Activated effector memory CD4-positive, alpha-beta T cell treated with anti-CD3 and anti-CD28 coated beads, Interleukin-2, amount 50 U/mL, for 16 hours (primary cell): ENCODE measurements around the gene TFR2.

ENCODE experiments used
- DNase-seq: peaks from one replicate; pipeline ENCODE4 v3.0.0-alpha.2; 2020

Gene TFR2

GRCh38 chr7:100584683-100585510, 56.5 kb downstream of the TFR2 start:
- no peak for DNase-seq

DNA sequence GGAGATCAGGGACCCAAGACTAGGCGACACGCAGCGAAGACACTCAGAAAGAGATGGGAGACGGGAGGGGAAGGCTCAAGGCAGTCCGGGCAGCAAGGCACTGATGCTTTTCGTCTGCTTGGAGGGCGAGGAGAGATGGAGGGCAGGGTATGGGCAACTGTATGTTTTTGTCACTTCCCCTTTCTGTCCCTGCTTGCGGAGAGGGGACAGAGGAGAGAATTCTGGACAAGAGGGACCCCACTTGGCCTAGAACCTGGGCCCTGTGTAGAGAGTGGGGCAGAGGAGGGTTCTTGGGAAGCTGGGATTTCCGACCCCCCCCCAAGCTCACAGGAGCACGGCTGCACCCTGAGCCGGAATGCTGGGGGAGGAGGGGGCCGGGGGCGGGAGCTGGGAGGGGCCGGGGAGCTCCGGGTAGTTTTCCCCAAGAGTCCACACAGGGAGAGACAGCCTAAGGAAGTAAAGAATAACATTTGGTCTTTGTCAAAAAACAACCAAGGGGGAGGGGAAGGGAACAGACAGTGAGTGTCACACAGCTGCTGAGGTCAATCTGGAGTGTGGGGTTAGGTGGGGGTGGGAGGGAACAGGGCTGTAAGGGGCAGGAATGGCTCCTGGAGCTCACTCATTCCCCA, 57.2 kb downstream of the TFR2 start:
- no peak for DNase-seq

DNA sequence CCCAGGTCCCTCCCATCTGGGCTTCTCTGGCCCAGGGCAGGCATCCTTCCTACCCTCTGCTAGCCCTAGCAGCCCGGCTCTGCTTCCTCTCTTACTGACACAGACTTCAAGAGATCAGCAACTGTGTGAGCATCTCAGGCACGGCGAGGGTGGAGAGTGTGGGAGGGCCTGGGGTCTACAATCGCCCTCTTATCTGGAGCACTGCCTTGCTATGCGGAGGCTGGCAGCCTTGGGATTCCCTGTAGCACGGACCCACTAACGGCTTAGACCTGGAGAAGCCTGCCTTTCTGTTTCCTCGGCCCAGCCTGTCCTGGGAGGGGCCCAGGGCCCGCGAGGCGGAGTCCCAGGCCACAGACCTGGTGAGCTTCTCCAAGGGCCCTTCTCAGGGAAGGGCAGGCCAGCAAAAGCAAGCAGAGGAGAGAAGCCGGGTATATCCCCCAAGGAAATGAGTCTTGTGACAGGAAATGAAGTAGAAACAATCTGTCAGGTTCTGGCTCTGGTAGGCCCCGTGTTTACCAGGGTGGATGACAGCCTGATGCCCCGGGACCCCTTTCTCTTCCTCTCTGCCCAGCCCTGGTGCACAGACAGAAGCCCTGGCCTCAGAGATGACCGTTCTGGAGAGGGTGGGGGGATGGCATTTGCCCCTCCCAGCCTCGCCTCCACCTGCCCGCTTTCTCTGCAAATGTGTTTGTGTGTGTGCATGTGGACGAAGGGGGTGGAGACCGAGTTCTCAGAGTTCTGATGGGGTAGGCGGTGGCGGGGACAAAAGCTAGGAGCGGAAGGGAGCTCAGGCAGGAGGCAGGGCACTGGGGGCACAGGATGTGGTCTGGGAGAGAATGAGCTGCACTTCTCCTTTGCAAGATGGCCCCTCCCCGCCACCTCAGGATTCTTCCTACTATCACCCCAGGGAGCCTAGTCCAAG, 58.0 kb downstream of the TFR2 start:
- DNase-seq: peak; percentile 86

GRCh38 chr7:100582650-100583049, 58.7 kb downstream of the TFR2 start:
- DNase-seq: no peak

DNA sequence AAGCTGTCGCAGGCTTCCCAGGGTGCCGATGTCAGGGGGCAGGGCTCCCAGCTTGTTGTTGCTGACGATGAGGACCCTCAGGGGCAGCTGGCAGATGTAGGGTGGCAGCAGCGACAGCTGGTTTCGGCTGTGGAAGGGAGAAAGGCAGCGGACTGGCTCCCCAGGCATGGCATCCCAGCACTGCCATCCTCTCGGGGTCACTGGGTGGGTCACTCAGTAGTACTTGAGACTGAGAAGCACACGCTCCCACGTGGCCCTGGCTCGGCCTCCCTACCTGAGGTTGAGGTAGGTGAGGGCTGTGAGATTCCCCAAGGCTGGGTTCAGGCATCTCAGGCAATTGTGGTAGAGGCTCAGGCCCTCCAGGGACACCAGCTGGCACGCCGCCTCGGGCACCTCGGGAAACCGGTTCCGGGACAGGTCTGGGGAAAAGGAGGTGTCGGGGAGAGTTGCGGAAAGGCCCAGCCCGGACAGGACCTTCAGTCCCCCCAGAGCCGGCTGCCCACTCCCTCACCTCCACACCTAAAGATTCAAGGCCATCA, 59.2 kb downstream of the TFR2 start:
- no peak for DNase-seq

DNA sequence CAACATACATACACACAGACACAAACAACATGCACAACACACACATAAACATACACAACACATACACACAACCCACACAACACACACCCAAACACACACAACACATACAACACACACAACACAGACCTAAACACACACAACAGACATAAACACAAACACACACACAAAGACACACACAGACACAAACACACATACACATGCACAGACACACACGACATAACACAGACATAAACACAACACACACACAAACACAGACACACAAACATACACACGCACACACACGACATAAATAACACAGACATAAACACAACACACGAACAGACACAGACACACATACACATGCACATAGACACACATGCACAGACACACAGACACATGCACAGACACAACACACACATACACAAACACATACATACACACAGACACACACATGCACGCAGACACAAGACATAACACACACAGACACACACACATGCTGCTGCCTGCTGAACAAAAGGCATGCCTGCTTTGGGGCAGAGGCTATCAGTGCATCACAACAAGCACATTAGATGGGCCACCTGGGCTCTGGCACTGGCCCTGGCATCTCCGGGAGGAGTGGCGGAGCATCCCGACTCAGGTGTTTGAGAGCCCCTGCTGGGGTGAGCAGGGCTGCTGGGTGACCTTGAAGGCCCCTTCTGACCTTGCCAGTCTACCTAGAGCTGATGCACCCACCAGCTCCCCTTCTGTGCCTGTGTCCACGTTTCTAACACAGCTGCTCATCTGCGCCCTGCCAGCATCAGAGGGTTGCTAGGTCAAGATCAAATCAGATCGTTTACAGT, 60.7 kb downstream of the TFR2 start:
- DNase-seq: no peak

DNA sequence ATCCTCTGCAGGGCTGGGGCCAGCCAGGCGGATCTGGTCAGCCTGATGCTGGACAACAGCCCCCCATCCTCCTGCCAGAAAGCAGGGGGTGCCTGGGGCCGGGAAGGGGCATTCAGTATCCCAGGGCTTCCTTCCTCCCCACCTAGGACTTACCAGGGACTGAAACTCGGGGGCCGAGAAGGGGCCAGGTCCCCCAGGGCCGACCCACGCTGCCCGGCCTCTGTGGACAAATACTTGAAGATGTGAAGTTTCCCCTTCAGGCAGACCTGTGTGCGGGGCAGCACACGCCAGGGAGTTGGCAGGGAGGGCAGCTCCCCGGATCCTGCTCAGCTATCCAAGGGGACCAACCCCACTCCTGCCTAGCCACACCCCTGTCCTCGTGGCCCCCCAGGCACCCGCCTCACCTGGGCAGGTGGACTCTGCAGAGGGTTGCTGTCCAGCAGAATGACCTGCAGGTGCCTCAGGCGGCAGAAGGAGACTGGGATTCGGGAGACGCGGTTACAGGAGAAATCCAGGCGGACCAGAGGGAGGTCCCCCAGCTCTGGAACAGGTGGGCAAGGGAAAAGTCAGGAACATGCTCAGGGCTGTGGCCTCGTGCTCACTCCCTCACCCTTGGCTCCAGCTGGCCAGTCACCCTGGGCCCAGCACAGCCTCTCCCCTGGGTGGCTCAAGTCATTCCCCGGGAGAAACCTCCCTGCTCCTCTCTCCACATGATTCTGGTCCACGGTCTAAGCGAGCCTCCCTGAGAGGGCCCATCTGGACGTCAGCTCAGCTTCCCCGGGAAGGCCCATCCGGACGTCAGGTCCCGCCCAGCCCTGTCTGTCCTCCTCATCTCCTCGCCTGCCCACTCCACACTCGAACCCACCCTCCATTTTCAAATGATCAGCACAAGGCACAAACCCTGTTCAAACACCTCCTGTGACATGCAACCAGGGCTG, 62.8 kb downstream of the TFR2 start:
- no peak for DNase-seq

DNA sequence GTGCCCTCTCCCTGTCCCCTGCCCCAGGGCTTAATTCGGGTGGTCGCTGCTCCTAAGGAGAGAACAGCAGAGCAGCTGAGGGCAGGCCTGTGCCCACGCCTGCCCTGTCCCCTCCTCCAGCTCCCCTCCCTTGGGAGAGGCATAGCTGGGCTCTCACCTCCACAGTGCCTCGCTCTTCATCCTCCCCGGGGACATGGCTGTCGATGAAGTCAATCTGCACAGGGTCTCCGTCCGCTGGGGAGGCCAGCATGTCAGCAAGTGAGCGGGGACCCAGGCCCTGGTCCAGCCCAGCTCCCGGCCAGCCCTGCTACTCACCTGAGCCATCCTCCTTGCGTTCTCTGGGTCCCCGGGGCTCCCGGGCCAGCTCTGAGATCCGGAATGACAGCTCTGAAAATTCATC, 63.8 kb downstream of the TFR2 start:
- peak; percentile 53 for DNase-seq

GRCh38 chr7:100577103-100577502, 64.2 kb downstream of the TFR2 start:
- DNase-seq: peak; percentile 58

- DNase-seq: no peak
Measured at GRCh38 chr7:100576384-100576993, 64.9 kb downstream of the TFR2 start.

DNA sequence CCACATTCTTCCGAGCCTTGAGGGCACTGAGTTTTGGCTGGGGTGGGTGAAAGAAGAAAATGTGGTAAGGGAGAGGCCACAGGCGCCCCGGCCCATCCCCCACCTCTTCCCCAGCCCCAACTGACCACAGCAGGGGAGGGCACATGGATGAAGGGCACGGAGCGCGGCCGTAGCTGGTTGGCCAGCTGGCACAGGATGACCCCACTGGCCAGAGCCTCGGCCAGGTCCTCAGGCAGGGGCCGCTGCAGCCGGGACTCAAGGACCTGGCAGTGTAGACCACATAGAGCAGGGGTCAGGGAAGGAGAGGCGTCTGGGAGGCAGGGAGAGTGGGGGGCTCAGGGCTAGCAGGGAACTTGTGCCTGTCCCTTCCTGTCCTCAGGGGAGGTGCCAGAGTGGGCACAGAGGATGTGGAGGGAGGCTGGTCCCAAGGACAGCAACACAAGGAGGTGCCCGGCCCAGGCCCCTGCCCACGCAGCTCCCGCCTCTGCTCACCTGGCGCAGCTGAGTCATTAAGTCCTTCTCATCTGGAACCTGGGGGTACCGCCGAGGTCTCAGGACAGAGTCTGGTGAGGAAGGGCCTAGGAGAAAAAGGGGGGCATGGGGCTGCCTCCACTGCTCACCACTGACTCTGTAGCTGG, 65.5 kb downstream of the TFR2 start:
- no peak for DNase-seq

- no peak for DNase-seq
Measured at GRCh38 chr7:100575206-100575631, 66.1 kb downstream of the TFR2 start.

- no peak for DNase-seq
Measured at GRCh38 chr7:100574362-100575205, 66.8 kb downstream of the TFR2 start.

DNA sequence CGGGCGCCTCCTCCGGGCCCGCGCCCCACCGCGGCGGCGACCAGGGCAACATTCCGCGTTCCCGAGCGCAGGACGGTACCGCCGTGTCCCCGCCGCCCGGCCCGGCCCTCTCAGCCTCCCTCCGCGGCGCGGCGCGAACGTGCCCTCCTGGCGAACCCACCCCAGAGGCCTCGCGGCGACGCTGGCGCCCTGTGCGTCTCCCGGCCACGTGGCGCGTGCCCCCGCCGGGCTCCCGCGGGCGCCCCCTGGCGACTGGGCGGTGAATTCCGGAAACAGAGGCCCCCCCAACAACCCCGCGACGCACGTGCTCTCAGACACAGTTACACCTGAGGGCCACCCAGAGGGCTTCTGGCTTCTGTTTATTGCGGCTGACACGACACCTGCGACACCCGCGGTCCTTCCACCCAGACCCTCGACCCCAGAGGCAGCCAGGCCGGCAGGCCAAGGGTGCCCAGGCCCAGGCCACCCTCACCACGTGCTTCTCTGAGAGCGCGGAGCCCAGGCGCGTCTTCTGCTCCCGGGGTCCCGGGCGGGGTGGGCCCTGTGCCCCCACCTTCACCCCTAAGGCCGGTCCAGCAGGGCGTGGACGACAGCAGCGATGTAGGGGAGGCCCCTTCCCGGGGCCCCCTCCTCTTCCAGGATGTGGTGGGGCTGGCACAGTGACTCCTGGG, 67.5 kb downstream of the TFR2 start, which contains the start of gene SAP25:
TSS of gene SAP25 (minus strand) at position 210 of the 671 bp plus-strand sequence. CDS start at position 52, 158 bp downstream.
- DNase-seq: no peak

DNA sequence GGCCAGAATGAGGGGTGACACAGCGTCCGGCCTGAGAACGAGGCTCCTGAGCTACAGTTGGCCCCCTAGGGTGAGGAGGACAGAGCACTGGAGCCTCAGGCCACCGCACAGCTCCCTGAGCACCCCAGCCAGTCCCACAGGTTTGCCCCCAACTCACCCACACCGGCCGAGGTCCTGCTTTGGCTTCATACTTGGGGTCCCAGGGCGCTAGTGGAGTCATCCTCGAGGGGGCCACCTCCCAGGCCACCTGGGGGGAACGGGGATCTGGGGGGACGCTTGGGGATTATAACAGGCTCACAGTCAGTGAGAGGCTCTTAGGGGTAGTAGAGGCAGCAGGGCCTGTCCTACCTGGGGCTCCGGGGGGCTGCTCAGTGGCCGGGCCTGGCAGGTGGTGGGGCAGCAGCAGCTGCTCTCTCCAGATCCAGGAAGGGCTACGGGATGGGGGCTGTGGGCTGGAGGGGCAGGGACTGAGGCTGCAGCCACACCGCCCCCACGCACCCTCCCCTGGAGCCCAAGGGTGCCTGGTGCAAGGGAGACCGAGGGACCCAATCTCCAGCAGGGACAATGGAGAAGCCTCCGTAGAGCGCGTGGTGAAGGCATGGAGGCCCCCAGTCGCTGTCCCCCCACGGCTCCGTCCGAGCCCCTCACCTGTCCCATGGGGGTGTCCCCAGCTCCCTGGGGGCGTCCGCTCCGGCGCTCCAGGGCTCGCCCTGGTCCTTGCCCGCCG, 68.2 kb downstream of the TFR2 start:
- DNase-seq: no peak

DNA sequence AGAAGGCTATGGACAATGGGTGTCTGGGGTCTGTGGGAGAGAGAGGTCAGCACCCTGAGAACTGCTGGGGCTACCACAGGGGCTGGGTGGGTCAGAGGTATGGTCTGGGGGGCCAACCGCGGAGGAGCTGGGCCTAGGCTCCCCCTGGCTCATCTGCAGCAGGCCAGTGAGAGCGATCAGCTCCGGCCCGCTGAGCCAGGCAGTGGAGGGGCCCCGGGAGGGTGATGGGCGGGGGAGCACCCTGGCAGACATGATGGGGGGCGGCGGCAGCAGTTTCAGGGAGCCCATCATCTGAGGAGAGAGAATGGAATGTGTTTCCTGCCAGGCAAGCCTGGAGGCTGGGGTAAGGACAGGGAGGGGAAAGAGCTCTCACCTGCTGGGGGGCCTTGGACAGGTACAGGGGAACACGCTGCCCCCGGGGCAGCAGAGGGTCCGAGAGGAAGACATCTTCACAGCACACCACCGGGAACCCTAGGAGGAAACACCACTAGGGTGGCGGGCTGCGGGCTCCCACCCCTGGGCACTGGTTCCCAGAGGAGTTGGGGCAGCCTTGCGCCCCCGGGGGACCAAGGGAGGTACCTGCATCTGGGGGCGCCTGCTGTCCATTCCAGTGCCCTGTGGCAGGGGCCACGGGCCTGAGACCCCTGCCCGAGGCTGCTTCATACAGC, 68.9 kb downstream of the TFR2 start:
- DNase-seq: no peak

GRCh38 chr7:100571829-100572116, 69.6 kb downstream of the TFR2 start:
- no peak for DNase-seq
